CD8-positive, alpha-beta memory T cell (primary cell): ENCODE data around the gene FSCN2. TPM values are rescaled to one million over a fixed set of nuclear protein-coding genes. Genes with fewer than 3 reads are reported as not detected.

Experiments
- CTCF ChIA-PET: fragments of 350-600 bp; sonication (Branson Sonifier 250); formaldehyde crosslinking; loops from one replicate; lab custom pipeline; 2021; ENCODE audit warnings: antibody characterized with exemption; lab: Charles Lee
- POLR2A ChIA-PET: fragments of 350-600 bp; sonication (Branson Sonifier 250); formaldehyde crosslinking; loops from one replicate; lab custom pipeline; 2021; ENCODE audit warnings: antibody characterized with exemption; lab: Charles Lee
- DNase-seq, 5 donors: peaks; one replicate each; pipeline versions ENCODE4 v3.0.0 to v3.0.0-alpha.2; 2020 to 2022; ENCODE audit warnings: mixed read lengths in 1 of 5
- H3K27ac ChIP-seq: one replicate; pipeline ENCODE4 v1.7.0; 2013; ENCODE audit warnings: low read depth, mild to moderate bottlenecking, low read length, moderate library complexity
- H3K27me3 ChIP-seq: 2 replicates; pipeline ENCODE4 v1.7.0; 2013; ENCODE audit warnings: low read length, mild to moderate bottlenecking; ENCODE audit not compliant: insufficient read depth, poor library complexity, severe bottlenecking
- H3K36me3 ChIP-seq: 2 replicates; pipeline ENCODE4 v1.7.0; 2013; ENCODE audit warnings: mild to moderate bottlenecking, low read length, moderate library complexity; ENCODE audit not compliant: insufficient read depth
- H3K4me1 ChIP-seq: 2 replicates; pipeline ENCODE4 v1.7.0; 2013; ENCODE audit warnings: mild to moderate bottlenecking, low read length, moderate library complexity; ENCODE audit not compliant: insufficient read depth
- H3K4me3 ChIP-seq: 2 replicates; pipeline ENCODE4 v1.7.0; 2013; ENCODE audit warnings: mild to moderate bottlenecking, low read length
- H3K9me3 ChIP-seq: 2 replicates; pipeline ENCODE4 v1.7.0; 2013; ENCODE audit warnings: mild to moderate bottlenecking, low read length
- H3K27ac Mint-ChIP-seq, 8 donors: one replicate each; pipeline ENCODE4 v1.8.0; 2020 to 2021; ENCODE audit warnings: mixed read lengths in 8 of 8, mild to moderate bottlenecking in 6 of 8, inconsistent platforms in 3 of 8, moderate library complexity in 3 of 8
- H3K27me3 Mint-ChIP-seq, 2 donors: one replicate each; pipeline ENCODE4 v1.8.0; 2020 to 2021; ENCODE audit warnings: mixed read lengths in 2 of 2, mild to moderate bottlenecking in 1 of 2, moderate library complexity in 1 of 2
- H3K36me3 Mint-ChIP-seq, 3 donors: one replicate each; pipeline ENCODE4 v1.8.0; 2020 to 2021; ENCODE audit warnings: mixed read lengths in 3 of 3, inconsistent platforms in 1 of 3, mild to moderate bottlenecking in 1 of 3
- H3K4me1 Mint-ChIP-seq, 3 donors: one replicate each; pipeline ENCODE4 v1.8.0; 2020 to 2021; ENCODE audit warnings: mixed read lengths in 3 of 3, inconsistent platforms in 1 of 3, mild to moderate bottlenecking in 1 of 3
- H3K4me3 Mint-ChIP-seq, 7 donors: one replicate each; pipeline ENCODE4 v1.8.0; 2020 to 2021; ENCODE audit warnings: mixed read lengths in 7 of 7, mild to moderate bottlenecking in 6 of 7, moderate library complexity in 4 of 7, inconsistent platforms in 2 of 7
- H3K9me3 Mint-ChIP-seq, 5 donors: one replicate each; pipeline ENCODE4 v1.8.0; 2020 to 2022; ENCODE audit warnings: mixed read lengths in 5 of 5, mild to moderate bottlenecking in 3 of 5, moderate library complexity in 2 of 5, inconsistent platforms in 1 of 5
- polyA plus RNA-seq: library from polyadenylated mRNA; unstranded; fragments of 300-500 nt; fragmentation: Illumina TruSeq; gene quantifications from one replicate; pipeline ENCODE4 v1.2.3, GENCODE V29; 2021
- total RNA-seq, 2 experiments: library from RNA; stranded (reverse); gene quantifications; one replicate each; pipeline ENCODE4 v1.2.3, GENCODE V29; 2021

The FSCN2 gene
- total and polyA plus RNA-seq, 3 experiments from 2014 or later: 0.46 to 0.49 TPM; not detected in 1

DNA sequence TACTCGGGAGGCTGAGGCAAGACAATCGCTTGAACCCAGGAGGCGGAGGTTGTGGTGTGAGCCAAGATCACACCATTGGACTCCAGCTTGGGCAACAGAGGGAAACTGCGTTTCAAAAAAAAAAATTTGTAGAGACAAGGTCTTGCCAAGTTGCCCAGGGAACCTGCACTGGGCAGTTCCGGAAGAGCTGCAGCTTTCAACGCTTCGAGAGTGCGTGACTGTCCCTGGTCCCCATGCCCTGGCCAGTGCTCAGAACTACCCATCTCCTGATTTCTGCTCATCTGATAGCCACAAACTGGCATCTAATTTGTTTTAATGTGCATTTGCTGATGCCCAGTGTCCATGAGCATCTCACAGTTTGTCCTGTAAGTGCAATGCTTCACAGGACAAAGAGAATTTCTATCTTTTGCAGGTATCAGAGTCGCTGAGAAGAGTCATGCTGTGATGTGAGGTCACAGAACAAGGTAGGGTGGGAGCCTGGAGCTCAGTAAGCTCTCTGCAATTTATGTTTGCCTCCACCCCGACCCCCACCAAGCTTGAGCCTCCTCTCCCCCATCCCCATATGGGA is 19.5 kb upstream of the FSCN2 start:
- Mint-ChIP-seq H3K36me3 (peaks cover 30 to 41% (median 32%) of the 10 kb centered on the region in 3 donors), H3K27ac (peak overlapping the region; percentile 90 to 98 (median 96)), H3K27me3 (peaks cover 0 to 15% of the 10 kb centered on the region in 2 donors), H3K4me1 (peaks cover 34 to 53% (median 41%) of the 10 kb centered on the region in 3 donors), H3K4me3 (peak overlapping the region; percentile 93 to 99 (median 98)), H3K9me3 (peaks cover 0 to 1% (median 0%) of the 10 kb centered on the region in 5 donors)
- ChIA-PET CTCF (interaction anchor here (2.7 to 2.8 kb wide), 2 partner anchors 24 to 217 kb away, joined by 7 to 10 read pairs; no protein-coding TSS in a partner anchor), POLR2A (interaction anchor here (1.0 to 1.3 kb wide), 3 partner anchors 44 to 111 kb away, joined by 3 to 6 read pairs (median 6); partner anchors contain the start of gene FAAP100)
- H3K27me3 ChIP-seq: no peaks in the 10 kb centered on the region
- peak overlapping the region; percentile 92 for H3K4me3 ChIP-seq
- H3K27ac ChIP-seq: peak overlapping the region; percentile 85
- H3K36me3 ChIP-seq: peaks cover 33% of the 10 kb centered on the region
- H3K4me1 ChIP-seq: peaks cover 19% of the 10 kb centered on the region
- no peaks in the 10 kb centered on the region for H3K9me3 ChIP-seq
- DNase-seq: no peak

DNA sequence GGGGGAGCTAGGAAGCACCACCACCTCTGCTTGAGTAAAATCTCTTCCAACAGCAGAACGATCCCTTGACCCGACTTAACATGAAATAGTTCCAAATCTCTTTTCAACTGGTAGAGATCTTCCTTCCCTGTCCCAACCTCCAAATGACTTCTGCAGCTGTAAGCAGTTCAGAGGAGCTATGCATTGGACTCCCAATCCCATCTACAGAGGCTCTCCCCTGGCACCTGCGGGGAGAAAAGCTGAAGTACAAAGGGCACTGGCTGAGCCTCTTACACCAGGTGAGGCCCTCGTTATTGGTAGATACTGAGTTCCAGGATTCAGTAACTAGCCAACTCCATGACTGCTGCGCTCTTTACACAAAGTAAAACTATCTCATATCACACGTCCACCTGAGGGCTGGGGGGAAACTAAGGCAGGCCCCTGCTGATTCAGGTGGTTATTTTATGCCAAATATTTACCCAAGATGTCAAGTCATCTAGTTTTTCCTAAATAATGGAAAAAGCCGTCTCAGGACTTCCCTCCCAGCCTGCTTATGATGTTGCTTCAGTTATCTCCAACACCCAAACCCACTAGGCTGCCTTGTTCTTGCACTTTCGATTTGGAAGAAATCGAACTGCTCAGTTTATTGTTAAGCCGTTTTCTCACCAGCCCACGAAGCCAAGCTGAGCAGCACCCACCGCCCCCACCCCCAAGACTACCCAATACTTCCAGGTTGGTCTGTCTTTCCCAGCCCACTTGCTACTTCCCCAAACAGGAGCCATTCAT is 18.8 kb upstream of the FSCN2 start:
- Histone ChIP-seq H3K4me3 (peak overlapping the region; percentile 92), H3K36me3 (peaks cover 33% of the 10 kb centered on the region), H3K4me1 (peaks cover 19% of the 10 kb centered on the region), H3K27ac (peak overlapping the region; percentile 85), H3K9me3 (no peaks in the 10 kb centered on the region), H3K27me3 (no peaks in the 10 kb centered on the region)
- Mint-ChIP-seq H3K27ac (peak overlapping the region; percentile 90 to 98 (median 96)), H3K27me3 (peaks cover 0 to 15% of the 10 kb centered on the region in 2 donors), H3K9me3 (peaks cover 0 to 1% (median 0%) of the 10 kb centered on the region in 5 donors), H3K4me3 (peak overlapping the region; percentile 93 to 99 (median 98)), H3K36me3 (peaks cover 30 to 41% (median 32%) of the 10 kb centered on the region in 3 donors), H3K4me1 (peaks cover 34 to 55% (median 41%) of the 10 kb centered on the region in 3 donors)
- peak in 2 of 5 donors; percentile 49 to 56 for DNase-seq
- CTCF ChIA-PET: interaction anchor here (2.7 to 2.8 kb wide), 2 partner anchors 24 to 218 kb away, joined by 7 to 10 read pairs; no protein-coding TSS in a partner anchor
- POLR2A ChIA-PET: interaction anchor here (0.9 to 1.3 kb wide), 4 partner anchors 9 to 112 kb away, joined by 3 to 6 read pairs (median 5); partner anchors contain the start of gene FAAP100

- peaks cover 0 to 1% (median 0%) of the 10 kb centered on the region in 5 donors for H3K9me3 Mint-ChIP-seq
- peak overlapping the region; percentile 85 for H3K27ac ChIP-seq
These were observed 18.0 kb upstream of the FSCN2 start for GRCh38 chr17:81509972-81510784.

DNA sequence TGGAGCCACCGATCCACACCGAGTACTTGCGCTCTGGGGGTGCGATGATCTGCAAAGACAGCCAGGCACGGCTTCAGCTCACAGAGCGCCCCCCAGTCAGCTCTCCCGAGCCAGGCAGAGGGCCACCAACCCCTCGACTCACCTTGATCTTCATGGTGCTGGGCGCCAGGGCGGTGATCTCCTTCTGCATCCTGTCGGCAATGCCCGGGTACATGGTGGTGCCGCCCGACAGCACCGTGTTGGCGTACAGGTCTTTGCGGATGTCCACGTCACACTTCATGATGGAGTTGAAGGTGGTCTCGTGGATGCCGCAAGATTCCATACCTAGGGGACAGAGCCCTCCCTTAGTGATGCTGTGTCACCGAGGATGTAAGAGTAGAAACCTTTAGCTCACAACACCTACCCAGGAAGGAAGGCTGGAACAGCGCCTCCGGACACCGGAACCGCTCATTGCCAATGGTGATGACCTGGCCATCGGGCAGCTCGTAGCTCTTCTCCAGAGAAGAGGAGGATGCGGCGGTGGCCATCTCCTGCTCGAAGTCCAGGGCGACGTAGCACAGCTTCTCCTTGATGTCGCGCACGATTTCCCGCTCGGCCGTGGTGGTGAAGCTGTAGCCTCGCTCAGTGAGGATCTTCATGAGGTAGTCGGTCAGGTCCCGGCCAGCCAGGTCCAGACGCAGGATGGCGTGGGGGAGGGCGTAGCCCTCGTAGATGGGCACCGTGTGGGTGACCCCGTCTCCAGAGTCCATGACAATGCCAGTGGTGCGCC is 17.2 kb upstream of the FSCN2 start:
- POLR2A ChIA-PET: interaction anchor here (0.8 to 1.4 kb wide), 3 partner anchors 23 to 42 kb away, joined by 3 to 8 read pairs (median 3); partner anchors contain the start of gene FAAP100
- H3K4me3 Mint-ChIP-seq: peak overlapping the region; percentile 93 to 99 (median 98)

More at GRCh38 chr17:81509972-81510784, 18.0 kb upstream of the FSCN2 start:
- peak overlapping the region; percentile 90 to 98 (median 96) for H3K27ac Mint-ChIP-seq
- ChIA-PET POLR2A (interaction anchor here (0.8 to 1.4 kb wide), 4 partner anchors 9 to 42 kb away, joined by 3 to 8 read pairs (median 4); partner anchors contain the start of gene FAAP100), CTCF (interaction anchor here (1.8 to 2.8 kb wide), 3 partner anchors 26 to 219 kb away, joined by 6 to 8 read pairs (median 7); partner anchors contain the start of gene FAAP100)
- H3K27me3 Mint-ChIP-seq: peaks cover 0 to 15% of the 10 kb centered on the region in 2 donors
- peak overlapping the region; percentile 93 to 99 (median 98) for H3K4me3 Mint-ChIP-seq
- H3K4me3 ChIP-seq: peak overlapping the region; percentile 92
- H3K4me1 ChIP-seq: peaks cover 19% of the 10 kb centered on the region
- peaks cover 30 to 41% (median 32%) of the 10 kb centered on the region in 3 donors for H3K36me3 Mint-ChIP-seq
- peaks cover 33% of the 10 kb centered on the region for H3K36me3 ChIP-seq
- no peaks in the 10 kb centered on the region for H3K9me3 ChIP-seq
- DNase-seq: no peak
- peaks cover 34 to 56% (median 43%) of the 10 kb centered on the region in 3 donors for H3K4me1 Mint-ChIP-seq
- H3K27me3 ChIP-seq: no peaks in the 10 kb centered on the region

GRCh38 chr17:81511554-81511803 is 16.7 kb upstream of the FSCN2 start:
- H3K4me1 ChIP-seq: peaks cover 32% of the 10 kb centered on the region
- H3K27me3 ChIP-seq: no peaks in the 10 kb centered on the region
- Mint-ChIP-seq H3K27ac (peak overlapping the region; percentile 90 to 98 (median 96)), H3K9me3 (peaks cover 0 to 1% (median 0%) of the 10 kb centered on the region in 5 donors), H3K27me3 (peaks cover 0 to 15% of the 10 kb centered on the region in 2 donors), H3K36me3 (peaks cover 30 to 42% (median 32%) of the 10 kb centered on the region in 3 donors), H3K4me3 (peak overlapping the region; percentile 93 to 99 (median 98)), H3K4me1 (peaks cover 46 to 69% (median 56%) of the 10 kb centered on the region in 3 donors)
- H3K27ac ChIP-seq: peak overlapping the region; percentile 85
- no peaks in the 10 kb centered on the region for H3K9me3 ChIP-seq
- H3K36me3 ChIP-seq: peaks cover 33% of the 10 kb centered on the region
- CTCF ChIA-PET: interaction anchor here (1.8 to 2.1 kb wide), 2 partner anchors 27 to 41 kb away, joined by 6 to 8 read pairs; partner anchors contain the start of gene FAAP100
- DNase-seq: no peak
- POLR2A ChIA-PET: interaction anchor here (1.3 to 2.0 kb wide), 2 partner anchors 41 to 273 kb away, joined by 8 to 9 read pairs; partner anchors contain the start of genes FAAP100, NDUFAF8 and TEPSIN
- H3K4me3 ChIP-seq: peak overlapping the region; percentile 92

More for the DNA sequence above, 17.2 kb upstream of the FSCN2 start:
- Histone ChIP-seq H3K4me1 (peaks cover 26% of the 10 kb centered on the region), H3K9me3 (no peaks in the 10 kb centered on the region), H3K36me3 (peaks cover 33% of the 10 kb centered on the region), H3K4me3 (peak overlapping the region; percentile 92), H3K27ac (peak overlapping the region; percentile 85), H3K27me3 (no peaks in the 10 kb centered on the region)
- peak overlapping the region; percentile 90 to 98 (median 96) for H3K27ac Mint-ChIP-seq
- peaks cover 0 to 15% of the 10 kb centered on the region in 2 donors for H3K27me3 Mint-ChIP-seq
- H3K9me3 Mint-ChIP-seq: peaks cover 0 to 1% (median 0%) of the 10 kb centered on the region in 5 donors
- H3K36me3 Mint-ChIP-seq: peaks cover 30 to 42% (median 32%) of the 10 kb centered on the region in 3 donors
- peaks cover 40 to 64% (median 51%) of the 10 kb centered on the region in 3 donors for H3K4me1 Mint-ChIP-seq
- peak in 4 of 5 donors; percentile 28 to 70 (median 58) for DNase-seq
- CTCF ChIA-PET: interaction anchor here (1.8 to 2.1 kb wide), 2 partner anchors 27 to 41 kb away, joined by 6 to 8 read pairs; partner anchors contain the start of gene FAAP100

DNA sequence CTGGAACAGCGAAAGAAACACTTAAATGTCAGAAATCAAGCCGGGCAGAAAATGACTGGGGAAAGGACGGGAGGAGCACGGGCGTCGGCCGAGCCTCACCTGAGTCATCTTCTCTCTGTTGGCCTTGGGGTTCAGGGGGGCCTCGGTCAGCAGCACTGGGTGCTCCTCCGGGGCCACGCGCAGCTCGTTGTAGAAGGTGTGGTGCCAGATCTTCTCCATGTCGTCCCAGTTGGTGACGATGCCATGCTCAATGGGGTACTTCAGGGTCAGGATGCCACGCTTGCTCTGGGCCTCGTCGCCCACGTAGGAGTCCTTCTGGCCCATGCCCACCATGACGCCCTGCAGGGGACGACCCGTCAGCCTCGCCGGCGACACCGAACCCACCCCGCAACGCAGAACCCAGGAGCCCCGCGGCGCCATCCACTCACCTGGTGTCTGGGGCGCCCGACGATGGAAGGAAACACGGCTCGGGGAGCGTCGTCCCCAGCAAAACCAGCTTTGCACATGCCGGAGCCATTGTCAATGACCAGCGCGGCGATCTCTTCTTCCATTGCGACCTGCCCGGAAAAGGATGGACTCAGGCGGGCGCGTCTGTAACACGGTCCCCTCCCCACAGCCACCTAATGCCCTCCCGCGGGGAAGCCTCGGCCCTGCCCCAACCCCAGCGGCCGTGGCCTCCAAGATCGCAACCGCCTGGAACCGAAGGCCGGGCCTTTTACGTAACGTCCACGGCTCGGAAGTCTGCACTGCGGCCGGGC is 16.2 kb upstream of the FSCN2 start:
- Mint-ChIP-seq H3K4me3 (peak overlapping the region; percentile 93 to 99 (median 98)), H3K36me3 (peaks cover 30 to 42% (median 32%) of the 10 kb centered on the region in 3 donors), H3K9me3 (peaks cover 0 to 1% (median 0%) of the 10 kb centered on the region in 5 donors), H3K4me1 (peaks cover 48 to 74% (median 59%) of the 10 kb centered on the region in 3 donors), H3K27ac (peak overlapping the region; percentile 90 to 98 (median 96)), H3K27me3 (peaks cover 0 to 15% of the 10 kb centered on the region in 2 donors)
- ChIA-PET CTCF (interaction anchor here (1.8 to 2.1 kb wide), 2 partner anchors 28 to 40 kb away, joined by 6 to 8 read pairs; partner anchors contain the start of gene FAAP100), POLR2A (interaction anchor here (0.5 to 2.0 kb wide), 4 partner anchors 27 to 275 kb away, joined by 3 to 9 read pairs (median 8); partner anchors contain the start of genes FAAP100, NDUFAF8 and TEPSIN)
- Histone ChIP-seq H3K4me3 (peak overlapping the region; percentile 92), H3K27ac (peak overlapping the region; percentile 85), H3K36me3 (peaks cover 33% of the 10 kb centered on the region), H3K27me3 (no peaks in the 10 kb centered on the region), H3K9me3 (no peaks in the 10 kb centered on the region), H3K4me1 (peaks cover 35% of the 10 kb centered on the region)
- peak in 4 of 5 donors; percentile 31 to 58 (median 41) for DNase-seq
